Measurements from ENCODE around the gene TMEM245.

DNA sequence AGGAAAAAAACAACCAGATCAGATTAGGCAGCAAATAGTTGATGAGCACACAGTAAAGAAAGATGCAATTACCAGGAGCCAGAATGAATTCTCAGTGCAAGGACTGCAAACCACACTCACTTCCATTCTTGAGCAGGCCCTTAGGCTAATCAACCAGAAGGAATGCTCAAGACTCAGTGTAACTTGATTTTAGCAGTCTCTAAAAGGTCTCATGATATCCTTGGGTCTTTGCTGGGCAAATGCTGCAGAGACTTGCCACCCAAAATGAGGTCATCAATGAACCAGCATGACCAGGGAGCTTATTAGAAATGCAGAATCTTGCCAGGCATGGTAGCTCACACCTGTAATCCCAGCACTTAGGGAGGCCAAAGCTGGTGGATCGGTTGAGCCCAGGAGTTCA, 20.1 kb upstream of the TMEM245 start:
- TF ChIP-seq, protein P1, sequence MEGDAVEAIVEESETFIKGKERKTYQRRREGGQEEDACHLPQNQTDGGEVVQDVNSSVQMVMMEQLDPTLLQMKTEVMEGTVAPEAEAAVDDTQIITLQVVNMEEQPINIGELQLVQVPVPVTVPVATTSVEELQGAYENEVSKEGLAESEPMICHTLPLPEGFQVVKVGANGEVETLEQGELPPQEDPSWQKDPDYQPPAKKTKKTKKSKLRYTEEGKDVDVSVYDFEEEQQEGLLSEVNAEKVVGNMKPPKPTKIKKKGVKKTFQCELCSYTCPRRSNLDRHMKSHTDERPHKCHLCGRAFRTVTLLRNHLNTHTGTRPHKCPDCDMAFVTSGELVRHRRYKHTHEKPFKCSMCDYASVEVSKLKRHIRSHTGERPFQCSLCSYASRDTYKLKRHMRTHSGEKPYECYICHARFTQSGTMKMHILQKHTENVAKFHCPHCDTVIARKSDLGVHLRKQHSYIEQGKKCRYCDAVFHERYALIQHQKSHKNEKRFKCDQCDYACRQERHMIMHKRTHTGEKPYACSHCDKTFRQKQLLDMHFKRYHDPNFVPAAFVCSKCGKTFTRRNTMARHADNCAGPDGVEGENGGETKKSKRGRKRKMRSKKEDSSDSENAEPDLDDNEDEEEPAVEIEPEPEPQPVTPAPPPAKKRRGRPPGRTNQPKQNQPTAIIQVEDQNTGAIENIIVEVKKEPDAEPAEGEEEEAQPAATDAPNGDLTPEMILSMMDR (IDR thresholded peaks at IDR 0.05): no peak
- TF ChIP-seq POLR2A (IDR thresholded peaks at IDR 0.05): no peak
